ENCODE measurements around the gene PARP15. TPM values are rescaled to one million over a fixed set of nuclear protein-coding genes. Genes with fewer than 3 reads are reported as not detected.
"Not testable (repeated sequence)": the region's sequence is repeated elsewhere in the genome, so short reads cannot be mapped to it uniquely, and the experiment has no call there.

The PARP15 gene
- total RNA-seq, 1 experiment from 2014 or later = 3.4 TPM

DNA sequence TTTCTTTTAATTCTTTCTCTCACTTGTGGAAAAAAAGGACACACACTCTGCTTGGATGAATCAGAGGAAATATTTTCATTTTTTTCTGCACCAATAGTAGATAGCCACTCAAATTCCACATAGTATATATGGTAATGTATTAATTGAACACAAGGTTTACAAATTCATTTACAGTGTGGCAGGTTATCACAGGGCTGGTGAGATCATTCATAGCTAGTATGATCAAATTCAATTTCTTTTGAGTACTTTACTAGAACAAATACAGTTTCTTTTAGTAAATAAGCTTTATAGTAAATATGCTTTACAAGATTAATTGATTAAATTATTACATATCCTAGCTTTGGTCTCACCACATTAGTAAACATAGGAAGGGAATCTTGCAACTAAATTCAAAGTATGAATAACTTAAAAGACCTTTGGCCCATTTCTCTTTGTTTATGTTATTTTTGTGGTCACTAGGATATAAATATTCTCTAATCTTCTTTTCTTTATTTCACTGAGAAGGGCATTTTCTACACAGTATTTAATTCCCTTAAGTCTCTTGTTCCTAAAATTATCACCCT lies 63.1 kb downstream of the PARP15 start:
- no peaks in the 10 kb centered on the region for H3K36me3 Mint-ChIP-seq (ENCODE audit: insufficient read depth, unreplicated experiment)
- TF ChIP-seq, protein P1, sequence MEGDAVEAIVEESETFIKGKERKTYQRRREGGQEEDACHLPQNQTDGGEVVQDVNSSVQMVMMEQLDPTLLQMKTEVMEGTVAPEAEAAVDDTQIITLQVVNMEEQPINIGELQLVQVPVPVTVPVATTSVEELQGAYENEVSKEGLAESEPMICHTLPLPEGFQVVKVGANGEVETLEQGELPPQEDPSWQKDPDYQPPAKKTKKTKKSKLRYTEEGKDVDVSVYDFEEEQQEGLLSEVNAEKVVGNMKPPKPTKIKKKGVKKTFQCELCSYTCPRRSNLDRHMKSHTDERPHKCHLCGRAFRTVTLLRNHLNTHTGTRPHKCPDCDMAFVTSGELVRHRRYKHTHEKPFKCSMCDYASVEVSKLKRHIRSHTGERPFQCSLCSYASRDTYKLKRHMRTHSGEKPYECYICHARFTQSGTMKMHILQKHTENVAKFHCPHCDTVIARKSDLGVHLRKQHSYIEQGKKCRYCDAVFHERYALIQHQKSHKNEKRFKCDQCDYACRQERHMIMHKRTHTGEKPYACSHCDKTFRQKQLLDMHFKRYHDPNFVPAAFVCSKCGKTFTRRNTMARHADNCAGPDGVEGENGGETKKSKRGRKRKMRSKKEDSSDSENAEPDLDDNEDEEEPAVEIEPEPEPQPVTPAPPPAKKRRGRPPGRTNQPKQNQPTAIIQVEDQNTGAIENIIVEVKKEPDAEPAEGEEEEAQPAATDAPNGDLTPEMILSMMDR (IDR thresholded peaks at IDR 0.05; ENCODE audit: unreplicated experiment) = no peak

DNA sequence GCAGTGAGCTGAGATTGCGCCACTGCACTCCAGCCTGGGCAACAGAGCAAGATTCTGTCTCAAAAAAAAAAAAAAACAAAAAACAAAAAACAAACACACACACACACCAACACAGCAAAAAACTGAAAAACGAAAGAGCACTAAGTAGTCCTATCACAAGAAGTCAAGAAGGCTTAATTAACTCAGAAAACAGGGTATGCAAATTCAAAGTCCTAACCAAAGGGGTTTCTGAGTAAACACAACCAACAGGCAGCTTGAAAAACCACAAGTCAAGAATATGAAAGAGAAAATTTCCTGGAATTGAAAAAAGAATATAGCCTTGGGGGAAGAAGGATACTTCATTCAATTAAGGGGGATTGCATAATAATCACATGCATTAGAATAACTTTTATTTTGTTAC lies 65.5 kb downstream of the PARP15 start:
- TF ChIP-seq, protein P1 (IDR thresholded peaks at IDR 0.05; ENCODE audit: unreplicated experiment) = no peak
- CTCF ChIA-PET = interaction anchor here (0.7 kb wide), 2 partner anchors 99 to 355 kb away, joined by 3 to 6 read pairs; no protein-coding TSS in a partner anchor
- Mint-ChIP-seq H3K27ac (ENCODE audit: unreplicated experiment) (no peak overlapping the region), H3K9me3 (ENCODE audit: low read depth, unreplicated experiment) (no peaks in the 10 kb centered on the region), H3K4me1 (ENCODE audit: low read depth, unreplicated experiment) (peaks cover 32% of the 10 kb centered on the region), H3K27me3 (ENCODE audit: unreplicated experiment) (no peaks in the 10 kb centered on the region), H3K4me3 (ENCODE audit: low read depth, unreplicated experiment) (no peak overlapping the region), H3K36me3 (ENCODE audit: insufficient read depth, unreplicated experiment) (no peaks in the 10 kb centered on the region)
- BruUV-seq (replicated peaks) = no TSS peak
- no peak for DNase-seq
- intact Hi-C loops (cut with micrococcal nuclease; ENCODE audit: unreplicated experiment) = no loop called here

More for the DNA sequence above, 63.1 kb downstream of the PARP15 start:
- CTCF ChIA-PET = no interaction called here
- H3K4me3 Mint-ChIP-seq (ENCODE audit: low read depth, unreplicated experiment) = no peak overlapping the region
- no peak overlapping the region for H3K27ac Mint-ChIP-seq (ENCODE audit: unreplicated experiment)
- no peaks in the 10 kb centered on the region for H3K27me3 Mint-ChIP-seq (ENCODE audit: unreplicated experiment)
- DNase-seq = no peak
- peaks cover 13% of the 10 kb centered on the region for H3K4me1 Mint-ChIP-seq (ENCODE audit: low read depth, unreplicated experiment)
- H3K9me3 Mint-ChIP-seq (ENCODE audit: low read depth, unreplicated experiment) = no peaks in the 10 kb centered on the region
- BruUV-seq (replicated peaks) = no TSS peak
- intact Hi-C loops (cut with micrococcal nuclease; ENCODE audit: unreplicated experiment) = no loop called here

- TF ChIP-seq, protein P1 (IDR thresholded peaks at IDR 0.05; ENCODE audit: unreplicated experiment) = no peak
- no peaks in the 10 kb centered on the region for H3K9me3 Mint-ChIP-seq (ENCODE audit: low read depth, unreplicated experiment)
- intact Hi-C loops (cut with micrococcal nuclease; ENCODE audit: unreplicated experiment) = no loop called here
- CTCF ChIA-PET = no interaction called here
- H3K27ac Mint-ChIP-seq (ENCODE audit: unreplicated experiment) = peak overlapping the region; percentile 26
- no peaks in the 10 kb centered on the region for H3K36me3 Mint-ChIP-seq (ENCODE audit: insufficient read depth, unreplicated experiment)
- H3K27me3 Mint-ChIP-seq (ENCODE audit: unreplicated experiment) = no peaks in the 10 kb centered on the region
- H3K4me1 Mint-ChIP-seq (ENCODE audit: low read depth, unreplicated experiment) = peaks cover 19% of the 10 kb centered on the region
- BruUV-seq (replicated peaks) = no TSS peak
- no peak for DNase-seq
- no peak overlapping the region for H3K4me3 Mint-ChIP-seq (ENCODE audit: low read depth, unreplicated experiment)
Observed at GRCh38 chr3:122646146-122646988, 68.9 kb downstream of the PARP15 start.

GRCh38 chr3:122651233-122651907 lies 73.9 kb downstream of the PARP15 start:
- H3K27me3 Mint-ChIP-seq (ENCODE audit: unreplicated experiment); H3K27ac Mint-ChIP-seq (ENCODE audit: unreplicated experiment); BruUV-seq (replicated peaks); H3K36me3 Mint-ChIP-seq (ENCODE audit: insufficient read depth, unreplicated experiment); intact Hi-C loops (cut with micrococcal nuclease; ENCODE audit: unreplicated experiment); H3K9me3 Mint-ChIP-seq (ENCODE audit: low read depth, unreplicated experiment); DNase-seq; H3K4me3 Mint-ChIP-seq (ENCODE audit: low read depth, unreplicated experiment): not testable (repeated sequence)
- peaks cover 13% of the 10 kb centered on the region for H3K4me1 Mint-ChIP-seq (ENCODE audit: low read depth, unreplicated experiment)
- CTCF ChIA-PET = interaction anchor here (0.8 kb wide), 1 partner anchor 68 kb away, joined by 6 read pairs; no protein-coding TSS in a partner anchor

DNA sequence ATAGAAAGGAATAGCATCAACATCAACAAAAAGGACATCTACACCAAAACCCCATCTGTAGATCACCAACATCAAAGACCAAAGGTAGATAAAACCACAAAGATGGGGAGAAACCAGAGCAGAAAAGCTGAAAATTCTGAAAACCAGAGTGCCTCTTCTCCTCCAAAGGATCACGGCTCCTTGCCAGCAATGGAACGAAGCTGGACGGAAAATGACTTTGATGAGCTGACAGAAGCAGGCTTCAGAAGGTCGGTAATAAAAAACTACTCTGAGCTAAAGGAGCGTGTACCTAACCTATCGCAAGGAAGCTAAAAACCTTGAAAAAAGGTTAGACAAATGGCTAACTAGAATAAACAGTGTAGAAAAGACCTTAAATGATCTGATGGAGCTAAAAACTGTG lies 74.5 kb downstream of the PARP15 start:
- H3K27me3 Mint-ChIP-seq (ENCODE audit: unreplicated experiment); BruUV-seq (replicated peaks): not testable (repeated sequence)

GRCh38 chr3:122658336-122658735 lies 80.9 kb downstream of the PARP15 start:
- H3K4me3 Mint-ChIP-seq (ENCODE audit: low read depth, unreplicated experiment); H3K36me3 Mint-ChIP-seq (ENCODE audit: insufficient read depth, unreplicated experiment); H3K9me3 Mint-ChIP-seq (ENCODE audit: low read depth, unreplicated experiment); BruUV-seq (replicated peaks); CTCF ChIA-PET; H3K27ac Mint-ChIP-seq (ENCODE audit: unreplicated experiment); H3K4me1 Mint-ChIP-seq (ENCODE audit: low read depth, unreplicated experiment); DNase-seq; intact Hi-C loops (cut with micrococcal nuclease; ENCODE audit: unreplicated experiment): not testable (repeated sequence)
- peaks cover 13% of the 10 kb centered on the region for H3K27me3 Mint-ChIP-seq (ENCODE audit: unreplicated experiment)

More for the DNA sequence above, 74.5 kb downstream of the PARP15 start:
- intact Hi-C loops (cut with micrococcal nuclease; ENCODE audit: unreplicated experiment); H3K4me3 Mint-ChIP-seq (ENCODE audit: low read depth, unreplicated experiment); H3K4me1 Mint-ChIP-seq (ENCODE audit: low read depth, unreplicated experiment); H3K27ac Mint-ChIP-seq (ENCODE audit: unreplicated experiment); DNase-seq; CTCF ChIA-PET; H3K36me3 Mint-ChIP-seq (ENCODE audit: insufficient read depth, unreplicated experiment); H3K9me3 Mint-ChIP-seq (ENCODE audit: low read depth, unreplicated experiment): not testable (repeated sequence)
